Glomerular endothelial cell (primary cell): ENCODE results near the gene KRTAP22-2. TPM values are rescaled to one million over a fixed set of nuclear protein-coding genes. Genes with fewer than 3 reads are reported as not detected.

Experiments used
- DNase-seq: peaks from one replicate; pipeline ENCODE4 v3.0.0-alpha.2; 2011; ENCODE audit warnings: low read depth, low spot score; ENCODE audit errors: extremely low read depth
- total RNA-seq: library from RNA; depleted of rRNA; stranded (reverse); fragments of >200 nt; gene quantifications from 2 replicates; pipeline ENCODE4 v1.2.3, GENCODE V29; 2015

KRTAP22-2 gene
- not detected in 2 replicates for total RNA-seq

DNA sequence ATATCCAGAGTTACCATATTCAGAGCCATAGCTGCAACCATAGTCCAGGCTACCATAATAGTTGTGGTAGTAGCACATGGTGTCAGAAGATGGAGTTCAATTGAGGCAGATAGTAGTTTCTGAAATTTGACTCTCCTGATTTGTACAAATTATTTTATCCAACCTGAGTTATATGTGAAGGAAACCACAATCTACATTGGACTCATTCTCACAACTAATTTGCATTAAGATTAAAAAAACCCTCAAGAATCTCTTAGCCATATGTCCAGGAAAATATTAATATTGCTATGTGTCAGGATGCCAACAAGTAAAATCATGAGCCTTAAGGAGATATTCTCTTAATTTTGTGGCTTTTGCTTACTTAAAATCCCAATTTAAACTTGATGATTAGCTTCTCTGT, at the start of gene KRTAP22-2:
Gene KRTAP22-2 (minus strand): TSS at position 101 of the 400 bp plus-strand sequence.
- no peak for DNase-seq

GRCh38 chr21:30638686-30639085, 48.5 kb upstream of the KRTAP22-2 start:
- DNase-seq, result no peak

GRCh38 chr21:30634906-30635305, 44.7 kb upstream of the KRTAP22-2 start, which contains the start of gene KRTAP20-2:
Gene KRTAP20-2 (plus strand): TSS chr21:30635206. CDS start chr21:30635264, 58 bp downstream.
- no peak for DNase-seq

DNA sequence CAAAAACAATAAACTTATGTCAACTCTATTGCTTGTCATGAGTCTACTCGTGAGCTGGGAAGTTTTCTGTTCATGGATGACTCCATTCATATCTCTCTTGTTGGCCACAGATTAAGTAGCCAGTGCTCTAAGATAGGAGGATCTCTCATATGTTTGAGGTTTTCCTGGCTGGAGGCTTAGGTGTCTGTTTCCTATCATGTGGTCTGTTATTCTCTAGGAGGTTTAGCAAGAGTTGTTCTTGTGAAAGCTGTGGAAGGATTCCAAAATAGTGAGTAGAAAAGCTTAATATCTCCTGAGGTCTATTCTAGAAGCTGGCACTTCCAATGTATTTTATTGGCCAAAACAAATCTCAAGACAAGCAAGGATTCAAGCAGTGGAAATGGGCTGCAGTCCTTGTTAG, 39.0 kb upstream of the KRTAP22-2 start:
- DNase-seq, result no peak

- DNase-seq, result no peak
Observed at GRCh38 chr21:30628109-30628508, 37.9 kb upstream of the KRTAP22-2 start.

DNA sequence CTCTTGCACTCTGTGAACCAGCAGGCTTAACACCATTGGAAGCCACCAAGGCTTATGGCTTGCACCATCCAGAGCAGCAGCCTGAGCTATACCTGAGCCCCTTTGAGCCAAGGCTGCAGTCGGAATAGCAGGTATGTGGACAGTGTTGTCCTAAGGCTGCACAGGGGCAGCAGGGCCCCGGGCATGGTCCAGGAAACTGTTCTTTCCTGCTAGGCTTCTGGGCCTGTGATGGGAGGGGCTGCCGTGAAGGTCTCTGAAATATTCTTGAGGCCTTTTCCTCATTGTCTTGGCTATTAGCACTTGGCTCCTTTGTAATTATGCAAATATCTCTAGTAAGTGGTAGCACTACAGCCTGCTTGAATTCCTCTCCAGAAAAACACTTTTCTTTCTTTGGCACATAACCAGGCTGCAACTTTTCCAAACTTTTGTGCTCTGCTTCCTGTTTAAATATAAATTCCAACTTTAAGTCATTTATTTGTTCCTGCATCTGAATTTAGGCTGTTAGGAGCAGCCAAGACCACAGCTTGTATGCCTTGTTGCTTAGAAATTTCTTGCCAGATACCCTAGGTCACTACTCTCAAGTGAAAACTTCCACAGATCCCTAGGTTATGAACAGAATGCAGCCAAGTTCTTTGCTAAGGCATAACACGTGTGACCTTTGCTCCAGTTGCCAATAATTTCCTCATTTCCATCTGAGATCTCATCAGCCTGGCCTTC, 35.4 kb upstream of the KRTAP22-2 start:
- DNase-seq, result no peak

DNA sequence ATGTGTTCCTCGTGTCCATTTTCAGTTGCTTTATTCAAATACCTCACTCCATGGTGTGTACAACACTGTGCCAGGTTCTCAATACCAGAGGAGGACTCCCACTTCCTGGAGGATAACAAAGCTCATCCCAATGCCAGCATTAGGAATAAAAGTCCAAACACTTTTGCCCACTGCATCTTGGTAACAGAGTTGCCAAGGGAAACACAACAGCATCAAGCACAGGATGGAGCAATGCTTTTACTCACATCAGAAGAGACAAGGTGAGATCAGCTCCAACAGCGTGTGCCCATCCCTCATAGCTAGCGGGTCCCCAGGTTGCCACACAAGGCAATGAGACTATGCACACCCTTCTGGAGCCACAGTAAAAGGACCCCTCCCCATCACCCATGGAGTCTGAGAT, 33.2 kb upstream of the KRTAP22-2 start:
- DNase-seq, result no peak

DNA sequence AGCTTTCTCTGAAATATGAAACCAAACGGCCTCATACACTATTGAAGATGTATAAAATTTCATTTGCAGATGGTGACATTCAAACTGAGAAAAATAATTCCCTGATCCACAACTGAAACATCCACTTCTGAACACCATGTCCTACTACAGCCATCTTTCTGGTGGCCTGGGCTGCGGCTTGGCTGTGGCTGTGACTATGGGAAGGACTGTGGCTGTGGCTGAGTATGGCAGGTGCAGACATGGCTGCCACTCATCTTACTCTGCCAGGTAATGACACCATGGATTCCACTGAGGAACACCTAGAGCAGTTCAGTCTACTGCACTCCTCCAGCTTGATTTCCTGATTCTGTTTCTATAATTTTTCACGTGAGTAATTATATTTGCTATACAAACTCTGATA, 30.3 kb upstream of the KRTAP22-2 start, which contains the start of gene KRTAP20-4:
Gene KRTAP20-4 (plus strand): TSS at position 106 of the 400 bp plus-strand sequence.
- DNase-seq, result no peak

DNA sequence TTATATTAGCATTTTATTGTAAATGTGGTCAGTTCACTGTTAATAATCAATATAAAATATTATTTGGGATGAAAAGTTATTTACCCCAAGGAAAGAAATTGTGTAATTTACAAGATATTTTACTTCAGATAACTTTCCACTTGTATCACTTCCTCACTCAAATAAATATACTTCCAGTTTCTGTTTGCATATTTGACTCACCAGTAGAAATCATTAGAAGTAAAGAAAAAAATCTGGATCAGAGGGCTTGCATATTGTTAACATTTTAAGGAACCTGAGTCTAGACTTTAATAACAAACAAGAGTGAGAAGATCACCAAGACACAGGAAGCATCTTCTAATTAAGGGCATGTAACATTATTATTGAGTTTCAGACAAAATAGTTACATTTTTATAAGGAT, 29.9 kb upstream of the KRTAP22-2 start:
- no peak for DNase-seq

- no peak for DNase-seq
Observed at GRCh38 chr21:30616125-30616524, 25.9 kb upstream of the KRTAP22-2 start, which contains the start of gene KRTAP20-1. Gene KRTAP20-1 (plus strand): TSS chr21:30616425. CDS start chr21:30616455, 30 bp downstream.

- DNase-seq, result no peak
Observed at GRCh38 chr21:30615199-30615598, 25.0 kb upstream of the KRTAP22-2 start.

- no peak for DNase-seq
Observed at GRCh38 chr21:30613836-30614235, 23.6 kb upstream of the KRTAP22-2 start, which contains the start of gene KRTAP6-1. Gene KRTAP6-1 (minus strand): TSS chr21:30613930. CDS start chr21:30613904, 26 bp downstream.

- no peak for DNase-seq
Observed at GRCh38 chr21:30612132-30612531, 21.9 kb upstream of the KRTAP22-2 start.

DNA sequence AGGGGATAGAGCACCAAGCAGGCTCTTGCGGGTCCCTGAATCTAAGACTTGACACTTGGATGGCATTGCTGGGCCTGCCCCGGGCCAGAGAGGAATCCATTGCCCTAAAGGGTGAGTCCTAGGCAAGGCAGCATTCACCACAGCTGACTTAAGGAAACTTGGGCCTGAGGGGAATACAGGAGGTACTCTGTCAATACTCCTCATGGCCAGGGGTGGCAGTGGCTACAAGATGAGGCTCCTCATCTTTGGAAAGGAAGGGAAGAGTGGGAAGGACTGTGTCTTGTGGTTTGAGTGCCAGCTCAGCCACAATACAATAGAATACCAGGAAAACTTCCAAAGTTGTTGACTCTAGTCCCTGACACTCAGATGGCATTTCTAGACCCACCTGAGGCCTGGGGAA, 15.8 kb upstream of the KRTAP22-2 start:
- DNase-seq, result no peak

DNA sequence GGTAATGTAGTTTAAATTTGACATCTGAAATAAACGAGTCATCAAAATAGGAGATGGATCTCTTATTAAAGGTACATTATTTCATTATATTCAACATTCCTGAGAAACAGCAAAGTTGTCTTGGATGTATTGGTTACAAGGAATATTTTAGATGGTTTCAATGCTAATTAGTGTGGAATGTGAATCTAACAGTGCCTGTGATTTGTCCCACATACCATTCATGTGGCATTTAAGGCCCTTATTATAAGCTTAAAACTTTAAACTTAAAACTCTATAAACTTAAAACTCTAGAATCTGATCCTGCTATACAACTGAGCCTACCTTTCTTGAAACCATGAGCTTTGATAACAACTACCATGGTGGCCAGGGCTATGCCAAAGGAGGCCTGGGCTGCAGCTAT, 10.6 kb upstream of the KRTAP22-2 start, which contains the start of gene KRTAP22-1:
Gene KRTAP22-1 (plus strand): TSS at position 301 of the 400 bp plus-strand sequence.
- no peak for DNase-seq

DNA sequence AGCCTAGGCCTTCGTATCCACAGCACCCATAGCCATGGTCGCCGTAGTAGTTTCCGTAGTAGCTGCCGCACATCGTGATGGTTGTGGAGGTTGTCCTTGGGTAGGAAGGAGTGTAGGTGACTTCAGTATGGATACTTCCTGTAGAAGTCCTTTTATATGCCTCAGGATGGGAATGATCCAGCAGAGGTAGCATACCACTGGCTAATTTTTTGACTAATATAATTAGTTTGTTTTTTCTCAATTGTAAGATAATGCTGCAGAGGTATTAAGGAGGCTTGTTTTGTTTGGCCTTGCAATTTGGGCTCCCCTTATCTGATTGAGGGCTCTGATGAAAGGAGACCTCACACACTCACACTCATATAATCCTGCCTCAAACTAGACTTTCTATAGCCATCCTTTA, 8.6 kb upstream of the KRTAP22-2 start, which contains the start of gene KRTAP6-2:
Gene KRTAP6-2 (minus strand): TSS at position 101 of the 400 bp plus-strand sequence. CDS start 28 bp downstream, at position 73.
- DNase-seq, result no peak

DNA sequence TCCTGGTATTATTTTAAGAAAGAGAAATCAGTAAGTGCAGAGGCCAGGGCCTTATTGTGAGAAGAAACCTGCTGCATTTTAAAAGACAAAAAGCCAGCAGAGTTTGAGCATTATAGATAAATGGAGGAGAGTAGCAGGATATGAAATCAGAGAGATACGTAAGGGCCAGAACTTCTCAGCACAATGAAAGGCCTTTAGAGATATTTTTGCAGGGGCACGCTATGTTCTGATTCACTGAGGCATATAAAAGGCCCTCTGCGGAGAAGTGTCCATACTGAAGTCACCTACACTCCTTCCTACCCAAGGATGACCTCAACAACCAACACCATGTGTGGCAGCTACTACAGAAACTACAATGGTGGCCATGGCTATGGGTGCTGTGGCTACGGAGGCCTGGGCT, 1.9 kb upstream of the KRTAP22-2 start, which contains the start of gene KRTAP6-3:
Gene KRTAP6-3 (plus strand): TSS at position 301 of the 400 bp plus-strand sequence. CDS start 6 bp downstream, at position 307.
- no peak for DNase-seq

GRCh38 chr21:30582870-30583269, 7.3 kb downstream of the KRTAP22-2 start:
- no peak for DNase-seq

GRCh38 chr21:30580132-30580531, 10.1 kb downstream of the KRTAP22-2 start:
- no peak for DNase-seq

GRCh38 chr21:30579346-30579745, 10.9 kb downstream of the KRTAP22-2 start:
- DNase-seq, result no peak

GRCh38 chr21:30577766-30578165, 12.4 kb downstream of the KRTAP22-2 start:
- no peak for DNase-seq

GRCh38 chr21:30567617-30568016, 22.6 kb downstream of the KRTAP22-2 start:
- no peak for DNase-seq
